Nephron (organoid): ENCODE results near the gene NUP210L.
A peak's percentile ranks its signal among the peaks of the same experiment; 100 is the strongest.

Experiments used
- H3K27ac Mint-ChIP-seq, 3 experiments: 2 replicates each; pipeline ENCODE4 v1.8.0; 2020; ENCODE audit warnings: mixed read lengths in 3 of 3, mild to moderate bottlenecking in 2 of 3, moderate library complexity in 1 of 3
- H3K27me3 Mint-ChIP-seq: 2 replicates; pipeline ENCODE4 v1.8.0; 2021; ENCODE audit warnings: low read depth, mild to moderate bottlenecking, moderate library complexity, mixed read lengths
- H3K36me3 Mint-ChIP-seq: 2 replicates; pipeline ENCODE4 v1.8.0; 2020; ENCODE audit warnings: low read depth, mixed read lengths
- H3K4me1 Mint-ChIP-seq: 2 replicates; pipeline ENCODE4 v1.8.0; 2020; ENCODE audit warnings: mixed read lengths
- H3K4me3 Mint-ChIP-seq, 3 experiments: 2 replicates each; pipeline ENCODE4 v1.8.0; 2020; ENCODE audit warnings: mild to moderate bottlenecking in 3 of 3, mixed read lengths in 3 of 3, moderate library complexity in 2 of 3
- H3K9me3 Mint-ChIP-seq: 2 replicates; pipeline ENCODE4 v1.8.0; 2020; ENCODE audit warnings: mixed read lengths
- CTCF ChIP-seq, 3 experiments: fragments of 200-600 bp; sonication (generic); IDR thresholded peaks; one replicate each; pipeline ENCODE4 v1.5.0; 2021; ENCODE audit warnings: antibody characterized with exemption in 3 of 3; ENCODE audit not compliant: unreplicated experiment in 3 of 3

NUP210L gene

GRCh38 chr1:153958961-153959260 lies 196.0 kb downstream of the NUP210L start:
- TF ChIP-seq CTCF (IDR thresholded peaks at IDR 0.05; ENCODE audit: unreplicated experiment in 3 of 3), result no peak
- Mint-ChIP-seq H3K27ac (peak overlapping the region; percentile 60 to 89 (median 87)), H3K27me3 (no peaks in the 10 kb centered on the region)

DNA sequence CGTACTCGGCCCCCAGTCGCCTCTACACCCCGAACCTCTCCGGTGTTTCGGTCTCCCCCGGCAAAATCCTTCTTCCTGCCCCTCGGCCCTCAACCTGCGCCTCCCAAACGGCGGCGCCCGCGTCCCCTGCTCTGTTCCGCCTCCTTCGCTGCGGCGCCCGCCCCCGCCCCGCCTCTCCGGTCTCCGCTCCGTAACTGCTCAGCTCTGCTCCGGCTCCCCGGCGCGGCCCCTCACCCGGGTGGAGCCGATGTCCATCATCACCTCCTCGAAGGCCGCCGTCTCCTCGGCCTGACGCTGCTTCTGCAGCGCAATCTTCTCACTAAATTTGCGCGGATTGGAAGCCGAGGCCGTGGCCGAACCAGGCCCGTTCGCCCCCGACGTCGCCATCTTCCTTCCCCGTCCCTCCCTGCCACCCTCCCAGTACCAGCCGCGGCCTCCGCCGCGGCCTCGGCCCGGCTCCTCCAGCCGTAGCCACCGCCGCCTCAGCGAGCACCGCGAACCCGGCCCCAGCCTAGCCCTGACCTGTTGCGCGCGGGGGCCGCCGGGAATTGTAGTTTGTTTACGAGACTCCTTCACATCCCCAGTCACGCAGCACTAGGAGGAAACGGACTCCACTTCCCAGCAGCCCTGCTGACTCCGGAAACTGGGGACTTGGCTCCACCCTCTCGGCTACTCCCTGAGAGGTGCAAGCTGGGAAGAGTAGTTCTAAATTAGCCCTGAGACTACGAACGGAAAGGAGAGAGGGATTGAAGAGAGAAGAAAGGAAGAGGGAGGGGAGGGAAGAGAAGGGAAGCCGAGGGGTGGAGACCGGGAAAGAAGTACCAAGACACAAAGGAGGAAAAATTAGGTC lies 196.5 kb downstream of the NUP210L start, which contains the start of gene CRTC2:
CRTC2 (minus strand) TSS at position 502 of the 850 bp plus-strand sequence; CDS start at position 387, 115 bp downstream.
- peak within 1 kb of the TSS; percentile 93 to 98 (median 97) for H3K4me3 Mint-ChIP-seq
- peaks cover 24% of the 10 kb centered on the region for H3K36me3 Mint-ChIP-seq
- no peaks in the 10 kb centered on the region for H3K9me3 Mint-ChIP-seq
- peak within 1 kb of the TSS; percentile 60 to 89 (median 87) for H3K27ac Mint-ChIP-seq
- no peak for TF ChIP-seq CTCF (IDR thresholded peaks at IDR 0.05; ENCODE audit: unreplicated experiment in 3 of 3)
- H3K27me3 Mint-ChIP-seq, result no peaks in the 10 kb centered on the region
- H3K4me1 Mint-ChIP-seq, result peaks cover 44% of the 10 kb centered on the region

More at GRCh38 chr1:153958961-153959260, 196.0 kb downstream of the NUP210L start:
- Mint-ChIP-seq H3K9me3 (no peaks in the 10 kb centered on the region), H3K36me3 (peaks cover 21% of the 10 kb centered on the region), H3K4me3 (peak overlapping the region; percentile 93 to 98 (median 97)), H3K4me1 (peaks cover 49% of the 10 kb centered on the region)

DNA sequence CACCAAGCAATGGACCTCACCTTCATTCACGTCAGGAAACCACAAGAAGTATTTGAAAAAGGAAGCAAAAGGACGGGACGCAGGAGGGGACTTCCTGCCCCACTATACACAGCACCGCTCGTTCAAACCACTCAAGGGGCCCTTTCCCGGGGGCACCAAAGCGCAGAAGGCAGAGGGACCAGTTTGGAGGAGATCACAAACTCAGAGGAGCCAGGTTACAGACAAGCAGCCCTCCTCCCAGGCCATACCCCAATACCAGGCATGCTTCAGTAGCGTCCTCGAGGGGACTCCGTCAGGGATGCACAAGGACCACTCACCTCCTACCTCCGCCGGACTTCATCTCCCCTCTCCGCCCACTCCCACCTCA lies 197.1 kb downstream of the NUP210L start:
- peaks cover 26% of the 10 kb centered on the region for H3K36me3 Mint-ChIP-seq
- no peak for TF ChIP-seq CTCF (IDR thresholded peaks at IDR 0.05; ENCODE audit: unreplicated experiment in 3 of 3)
- peaks cover 39% of the 10 kb centered on the region for H3K4me1 Mint-ChIP-seq
- peak overlapping the region; percentile 60 to 89 (median 87) for H3K27ac Mint-ChIP-seq
- H3K27me3 Mint-ChIP-seq, result no peaks in the 10 kb centered on the region
- peak overlapping the region; percentile 93 to 98 (median 97) for H3K4me3 Mint-ChIP-seq
- no peaks in the 10 kb centered on the region for H3K9me3 Mint-ChIP-seq

DNA sequence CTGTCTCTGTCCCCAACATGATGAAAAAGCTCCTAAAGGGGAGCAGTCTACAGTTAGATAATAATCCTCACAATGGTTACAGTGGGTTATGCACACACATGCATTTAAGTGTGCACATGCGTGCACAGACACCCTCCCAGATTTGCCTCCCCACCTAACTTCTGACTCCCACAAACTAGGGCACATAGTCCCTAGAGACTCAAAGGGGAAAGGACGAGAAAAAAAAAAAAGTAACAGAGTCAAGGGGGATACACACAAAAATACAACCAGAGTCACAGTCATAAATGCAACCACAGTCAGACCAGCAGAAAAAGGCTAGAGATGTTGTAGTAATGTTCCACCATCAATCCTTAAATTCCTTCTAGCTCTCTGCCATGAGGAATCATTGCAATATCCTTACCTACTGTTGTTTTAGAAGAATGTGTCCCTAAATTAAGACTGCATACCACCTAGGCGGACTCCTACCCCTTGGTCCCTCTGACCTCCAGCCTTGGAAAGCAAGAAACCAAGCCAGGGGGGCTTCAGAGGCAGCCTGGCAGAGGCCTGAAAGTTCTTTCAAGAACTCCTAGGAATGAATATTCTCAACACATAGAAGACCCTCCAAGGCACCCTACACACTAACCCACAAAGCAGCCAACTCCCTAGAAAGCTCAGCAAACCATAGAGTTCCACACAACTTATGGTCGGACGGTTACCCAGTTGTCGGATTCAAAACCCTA lies 197.7 kb downstream of the NUP210L start:
- Mint-ChIP-seq H3K9me3 (no peaks in the 10 kb centered on the region), H3K27ac (peak overlapping the region; percentile 60 to 89 (median 87)), H3K4me3 (peak overlapping the region; percentile 93 to 98 (median 97)), H3K27me3 (no peaks in the 10 kb centered on the region), H3K36me3 (peaks cover 29% of the 10 kb centered on the region), H3K4me1 (peaks cover 34% of the 10 kb centered on the region)
- no peak for TF ChIP-seq CTCF (IDR thresholded peaks at IDR 0.05; ENCODE audit: unreplicated experiment in 3 of 3)

DNA sequence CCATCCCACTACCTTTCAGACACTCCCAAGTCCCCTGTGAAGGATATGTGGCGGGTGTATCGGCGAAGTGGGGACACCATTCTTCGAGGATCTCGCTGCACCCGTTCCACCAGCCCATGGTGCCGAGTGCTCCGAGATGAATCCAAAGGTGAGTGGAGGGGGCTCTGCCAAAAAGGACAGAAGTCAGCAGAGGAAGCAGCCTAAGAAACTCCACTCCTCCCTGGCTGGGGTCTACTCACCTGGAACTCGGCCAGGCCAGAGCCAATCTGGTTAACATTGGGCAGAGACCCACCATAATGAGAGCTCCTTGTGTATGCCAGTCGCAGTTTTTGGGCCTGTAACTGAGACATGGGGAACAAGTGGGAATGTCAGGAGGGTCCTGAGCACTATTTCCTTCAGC lies 200.0 kb downstream of the NUP210L start:
- Mint-ChIP-seq H3K27ac (no peak overlapping the region), H3K4me3 (peak overlapping the region in 1 of 3 experiments; percentile 62), H3K9me3 (no peaks in the 10 kb centered on the region), H3K36me3 (peaks cover 38% of the 10 kb centered on the region), H3K27me3 (no peaks in the 10 kb centered on the region), H3K4me1 (peaks cover 20% of the 10 kb centered on the region)
- TF ChIP-seq CTCF (IDR thresholded peaks at IDR 0.05; ENCODE audit: unreplicated experiment in 3 of 3), result no peak
